NCI-H82 (cell line): Measurements from ENCODE around the gene LTA.

ENCODE experiments used
- DNase-seq: peaks from one replicate; lab custom pipeline; 2025; lab: John Stamatoyannopoulos, UW

Gene LTA

GRCh38 chr6:31541658-31542521 lies 30.2 kb upstream of the LTA start, which contains the start of gene DDX39B:
Gene DDX39B (minus strand): TSS chr6:31542003. CDS start chr6:31540532, 1,471 bp downstream.
- peak; percentile 99 for DNase-seq

- DNase-seq: no peak
Measured at GRCh38 chr6:31543639-31544038, 28.4 kb upstream of the LTA start.

DNA sequence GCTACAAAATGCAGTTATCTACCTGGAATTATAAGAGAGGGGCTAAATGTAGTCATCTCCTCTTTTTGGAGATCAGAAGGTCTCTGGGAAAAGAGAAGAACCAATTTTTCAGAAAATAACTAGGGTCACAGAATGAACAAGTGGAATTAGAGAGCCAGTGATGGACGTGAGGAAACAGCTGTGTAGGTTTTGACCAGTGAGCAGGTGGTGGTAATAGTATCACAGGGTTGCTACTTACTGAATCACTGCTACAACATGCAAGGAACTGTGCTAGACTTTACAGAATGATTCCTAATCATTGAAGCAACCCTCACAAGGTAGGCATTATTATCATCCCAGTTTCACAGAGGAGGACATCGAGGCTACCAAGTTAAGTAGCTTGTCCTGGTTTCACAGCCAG lies 27.4 kb upstream of the LTA start:
- no peak for DNase-seq

- DNase-seq: peak; percentile 88
Measured at GRCh38 chr6:31545291-31545690, 26.8 kb upstream of the LTA start.

GRCh38 chr6:31546339-31546957 lies 25.6 kb upstream of the LTA start, which contains the start of gene ATP6V1G2:
Gene ATP6V1G2 (minus strand): TSS chr6:31546608. CDS start chr6:31546559, 49 bp downstream.
- peak; percentile 98 for DNase-seq

DNA sequence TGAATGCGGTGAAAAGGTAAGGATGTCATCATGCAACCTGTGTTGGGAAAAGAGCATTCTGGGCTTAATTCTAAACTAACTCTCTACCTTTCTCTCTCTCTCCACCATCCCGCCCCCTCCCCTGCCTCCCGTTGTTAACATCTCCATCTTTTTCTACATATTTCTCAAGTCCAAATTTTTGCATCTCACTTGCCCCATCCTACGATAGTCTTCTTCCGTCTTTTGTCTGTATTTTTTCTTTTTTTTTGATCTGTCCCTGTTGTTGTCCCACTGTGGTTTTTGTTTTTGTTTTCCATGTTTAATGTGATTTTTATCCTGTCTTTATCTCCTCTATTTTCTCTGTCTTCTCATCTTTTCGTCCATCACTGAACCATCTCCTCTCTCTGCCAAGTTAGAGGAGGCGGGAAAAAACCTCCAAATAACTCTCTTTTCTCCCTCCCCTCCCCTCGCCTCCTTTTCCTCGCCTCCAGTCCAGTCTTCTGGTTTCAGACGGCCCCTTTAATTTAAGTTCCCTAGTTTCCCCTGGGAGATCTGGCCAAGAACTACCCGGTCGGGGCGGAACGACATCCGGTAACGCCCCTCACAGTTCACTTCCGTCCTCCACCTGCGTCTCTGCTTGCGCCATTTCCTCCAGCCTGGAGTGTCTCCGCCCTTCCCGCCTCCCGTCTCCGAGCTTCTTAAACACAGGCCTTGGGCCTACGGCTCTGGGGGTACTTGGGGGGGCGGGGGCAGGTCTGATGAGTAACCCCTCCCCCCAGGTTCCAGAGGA lies 24.9 kb upstream of the LTA start, which contains the start of gene NFKBIL1:
NFKBIL1 (plus strand) TSS at position 651 of the 769 bp plus-strand sequence; CDS start at position 738, 87 bp downstream.
- DNase-seq: peak; percentile 99

DNA sequence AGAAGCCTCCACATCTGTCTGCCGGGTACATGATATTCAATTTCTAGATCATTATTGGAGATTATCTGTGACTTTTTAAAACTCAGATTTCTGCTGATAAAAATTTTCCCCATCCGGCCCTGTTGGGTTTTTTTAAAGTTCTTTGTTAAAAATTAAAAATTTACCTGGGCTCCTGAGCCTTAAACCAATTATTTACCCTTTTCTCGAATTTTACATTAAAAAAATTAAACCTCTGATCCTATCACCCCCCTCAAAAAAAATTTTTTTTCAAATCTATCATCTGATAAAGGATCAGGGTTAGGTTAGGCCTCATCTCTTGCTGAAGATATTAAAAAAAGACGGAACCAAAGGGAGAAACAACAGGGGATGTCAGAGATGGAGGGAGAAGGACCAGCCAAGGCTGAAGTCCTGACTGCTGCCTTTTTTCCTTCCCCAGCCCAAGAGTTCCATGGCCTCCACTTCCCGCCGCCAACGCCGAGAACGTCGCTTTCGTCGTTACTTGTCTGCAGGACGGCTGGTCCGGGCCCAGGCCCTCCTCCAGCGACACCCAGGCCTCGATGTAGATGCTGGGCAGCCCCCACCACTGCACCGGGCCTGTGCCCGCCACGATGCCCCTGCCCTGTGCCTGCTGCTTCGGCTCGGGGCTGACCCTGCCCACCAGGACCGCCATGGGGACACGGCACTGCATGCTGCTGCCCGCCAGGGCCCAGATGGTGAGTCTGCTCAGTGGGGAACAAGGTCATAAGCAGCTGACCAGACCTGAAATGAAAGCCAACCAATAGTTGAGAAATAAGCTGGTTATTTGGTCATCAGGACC lies 24.2 kb upstream of the LTA start:
- DNase-seq: peak; percentile 49

DNA sequence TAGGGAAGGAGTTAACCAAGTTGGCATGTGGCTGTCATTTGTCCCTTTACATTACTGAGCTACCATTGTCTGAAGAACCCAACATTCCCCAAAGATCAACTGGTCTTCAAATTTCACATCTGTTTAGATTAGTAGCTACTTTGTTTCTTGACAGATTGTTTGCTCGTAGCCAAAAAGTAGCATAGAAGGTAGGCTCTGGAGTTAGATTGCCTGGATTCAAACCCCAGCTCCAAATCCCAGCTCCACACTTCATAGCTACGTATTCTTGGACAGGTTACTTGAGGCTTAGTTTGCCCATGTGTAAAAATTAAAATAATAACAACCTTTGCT lies 23.6 kb upstream of the LTA start:
- DNase-seq: no peak

GRCh38 chr6:31551371-31551770 lies 20.7 kb upstream of the LTA start:
- peak; percentile 69 for DNase-seq

DNA sequence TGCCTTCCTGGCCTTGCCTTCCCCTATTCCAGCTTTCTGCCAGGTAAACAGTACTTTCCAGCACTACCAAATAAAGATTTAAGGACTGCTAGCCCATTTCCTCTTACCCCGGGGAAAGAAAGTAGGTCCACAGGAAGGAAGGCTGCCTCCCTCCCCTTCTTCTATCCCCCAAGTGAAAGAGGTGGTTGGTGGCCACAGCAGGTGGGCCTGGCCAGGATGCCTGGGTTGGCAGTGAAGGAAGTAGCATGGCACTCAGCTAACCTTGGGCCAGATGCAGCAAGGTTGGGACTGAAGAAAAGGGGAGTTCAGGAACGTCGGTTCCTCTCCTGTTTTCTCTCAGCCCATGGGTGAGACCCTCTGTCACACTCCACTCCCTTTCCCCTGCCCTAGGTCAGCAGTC lies 15.8 kb upstream of the LTA start:
- DNase-seq: no peak

- no peak for DNase-seq
Measured at GRCh38 chr6:31557443-31558317, 14.4 kb upstream of the LTA start.

GRCh38 chr6:31558318-31558625 lies 13.8 kb upstream of the LTA start:
- DNase-seq: no peak

DNA sequence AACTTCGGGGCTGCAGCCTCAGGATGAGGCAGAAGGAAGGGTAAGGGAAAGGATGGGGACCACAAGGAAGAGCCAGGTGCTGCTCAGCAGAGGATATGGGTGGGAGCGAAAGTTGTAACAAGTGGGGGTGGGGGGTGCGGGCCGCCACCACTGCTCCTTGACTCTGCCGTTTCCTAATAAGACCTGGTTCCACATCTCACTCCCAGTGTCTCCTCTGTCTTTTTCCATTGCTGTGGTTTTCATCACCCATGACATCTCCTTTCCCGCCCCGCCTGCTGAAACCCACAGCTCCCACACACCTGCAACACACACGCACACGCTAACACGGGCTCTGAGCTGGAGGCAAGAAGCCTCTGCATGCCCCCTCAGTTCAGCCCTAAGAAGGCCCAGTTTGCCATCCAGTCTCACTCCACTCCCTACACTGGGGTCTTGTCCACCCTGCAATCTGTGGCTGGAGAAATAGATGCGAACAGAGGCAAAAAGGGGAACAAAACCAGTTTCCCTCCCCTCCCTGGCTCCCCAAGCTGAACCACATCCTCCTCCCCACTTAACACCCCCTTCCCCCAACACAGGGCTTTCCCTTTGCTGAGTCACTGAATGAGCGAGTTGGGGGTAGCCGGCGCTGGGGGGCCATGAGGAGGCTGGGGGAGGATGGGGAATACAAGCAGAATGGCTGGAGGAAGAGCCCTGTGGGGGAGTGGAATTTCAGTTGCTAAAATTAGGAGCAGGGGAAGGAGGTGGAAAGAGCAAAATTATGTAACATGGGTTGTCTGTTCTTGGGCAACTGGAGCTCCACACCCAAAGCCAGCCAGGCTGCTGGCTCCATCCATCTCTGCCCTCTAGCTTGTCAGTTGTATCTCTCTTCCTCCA lies 13.2 kb upstream of the LTA start:
- no peak for DNase-seq

GRCh38 chr6:31559606-31559957 lies 12.5 kb upstream of the LTA start:
- no peak for DNase-seq

DNA sequence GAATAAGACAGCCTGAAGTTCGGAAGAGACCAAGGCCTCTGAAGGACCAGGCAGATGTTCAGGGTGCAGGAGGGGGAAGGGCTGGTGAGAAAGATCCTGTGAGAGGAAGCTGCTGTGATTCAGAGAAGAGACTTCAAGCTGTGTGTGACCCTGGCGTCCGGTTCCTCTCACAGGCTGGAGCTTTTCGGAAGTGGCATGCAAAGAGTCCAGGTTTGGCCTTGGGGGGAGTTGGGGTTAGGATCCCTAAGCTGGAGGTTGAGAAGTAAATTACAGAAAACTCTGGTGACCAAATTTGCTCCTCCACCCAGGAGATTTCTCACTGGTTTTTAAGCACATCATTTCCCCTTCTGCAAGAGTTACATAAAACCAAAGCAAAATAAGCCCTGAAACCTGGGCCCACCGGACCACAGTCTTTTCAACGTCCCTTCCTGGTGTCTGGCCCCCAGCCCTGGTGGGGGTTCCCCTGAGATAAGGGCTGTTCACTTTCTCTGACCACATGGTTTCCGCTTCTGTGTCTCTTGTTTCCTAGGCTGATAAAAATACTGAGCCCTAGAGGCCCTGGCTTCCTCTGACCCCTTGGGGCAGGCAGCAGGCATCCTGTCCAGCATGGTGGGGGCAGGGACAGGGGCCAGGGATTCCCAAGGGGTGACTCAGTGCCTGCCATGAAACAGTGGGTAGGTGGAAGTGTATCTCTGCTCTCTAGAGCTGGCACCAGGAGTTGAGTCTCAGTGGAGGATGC lies 12.0 kb upstream of the LTA start:
- DNase-seq: no peak

DNA sequence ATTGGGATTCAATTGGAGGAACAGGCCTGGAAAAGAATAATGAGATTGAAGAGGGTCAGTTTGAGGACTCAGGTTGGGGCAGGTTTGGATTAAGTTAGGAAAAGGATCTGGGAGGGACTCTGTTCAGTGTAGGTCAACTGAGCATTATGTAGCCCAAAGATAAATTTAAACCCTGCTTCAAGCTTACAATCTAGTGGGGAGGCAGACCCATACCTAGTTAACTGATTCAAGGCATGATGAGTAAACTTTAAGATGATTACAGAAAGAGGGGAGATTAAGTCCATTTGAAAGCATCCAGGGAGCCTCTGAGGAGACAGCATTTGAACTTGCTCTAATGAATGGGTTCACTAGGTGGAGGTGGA lies 11.4 kb upstream of the LTA start:
- no peak for DNase-seq

GRCh38 chr6:31567531-31568370 lies 4.3 kb upstream of the LTA start:
- DNase-seq: no peak

DNA sequence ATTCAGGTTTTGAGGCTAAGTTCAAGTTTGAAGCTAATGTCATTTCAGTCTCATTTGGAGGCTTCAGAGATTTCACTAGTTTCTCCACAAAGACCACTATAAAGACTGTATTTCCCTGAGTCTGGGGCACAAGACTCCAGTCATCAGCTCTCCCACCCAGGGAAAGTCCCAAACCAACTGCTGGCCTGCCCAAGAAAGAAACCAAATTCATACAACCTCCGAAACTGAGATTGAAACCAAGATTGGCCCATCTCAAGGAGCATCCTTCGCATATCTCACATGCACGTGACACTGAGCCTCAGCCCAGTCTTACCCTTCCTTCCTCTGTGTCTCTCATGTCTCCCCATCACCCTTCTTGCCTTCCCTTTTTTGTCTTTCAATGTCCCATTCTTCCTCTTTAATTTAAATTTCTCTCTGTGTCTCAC lies 3.5 kb upstream of the LTA start:
- no peak for DNase-seq
